Right atrium auricular region (tissue), 2 donors: ENCODE data around the gene GPD1. TPM values are rescaled to one million over a fixed set of nuclear protein-coding genes. Genes with fewer than 3 reads are reported as not detected.

ENCODE experiments used
- DNase-seq: peaks from one replicate; pipeline ENCODE4 v3.0.0-alpha.2; 2019; ENCODE audit warnings: low spot score
- H3K27ac ChIP-seq, 2 donors: fragments of 200-600 bp; sonication (generic); 1 replicate in 1 of 2; 2 replicates in 1 of 2; pipeline ENCODE4 v1.5.1; 2016 to 2019
- H3K27me3 ChIP-seq, 2 donors: fragments of 200-600 bp; sonication (generic); one replicate each; pipeline versions ENCODE4 v1.5.1 to v1.6.0; 2017 to 2019
- H3K36me3 ChIP-seq: fragments of 200-600 bp; sonication (generic); one replicate; pipeline ENCODE4 v1.5.1; 2016
- H3K4me1 ChIP-seq, 2 donors: fragments of 200-600 bp; sonication (generic); one replicate each; pipeline versions ENCODE4 v1.5.1 to v1.6.0; 2017 to 2019
- H3K4me3 ChIP-seq, 2 donors: fragments of 200-600 bp; sonication (generic); 1 replicate in 1 of 2; 2 replicates in 1 of 2; pipeline ENCODE4 v1.5.1; 2017 to 2019; ENCODE audit warnings: mild to moderate bottlenecking in 1 of 2, moderate library complexity in 1 of 2
- H3K9me3 ChIP-seq, 2 donors: fragments of 200-600 bp; sonication (generic); one replicate each; pipeline ENCODE4 v1.5.1; 2019
- CTCF ChIP-seq, 2 donors: fragments of 200-600 bp; sonication (generic); IDR thresholded peaks; one replicate each; pipeline ENCODE4 v1.5.1; 2019; ENCODE audit warnings: antibody characterized with exemption in 2 of 2
- total RNA-seq, 2 donors: library from RNA; depleted of rRNA; stranded (reverse); fragments of >200 nt; gene quantifications; one replicate each; pipeline ENCODE4 v1.1.0, GENCODE V29; 2016

GPD1 gene
- total RNA-seq, 2 donors from 2014 or later, result 8.8 to 38.7 TPM

DNA sequence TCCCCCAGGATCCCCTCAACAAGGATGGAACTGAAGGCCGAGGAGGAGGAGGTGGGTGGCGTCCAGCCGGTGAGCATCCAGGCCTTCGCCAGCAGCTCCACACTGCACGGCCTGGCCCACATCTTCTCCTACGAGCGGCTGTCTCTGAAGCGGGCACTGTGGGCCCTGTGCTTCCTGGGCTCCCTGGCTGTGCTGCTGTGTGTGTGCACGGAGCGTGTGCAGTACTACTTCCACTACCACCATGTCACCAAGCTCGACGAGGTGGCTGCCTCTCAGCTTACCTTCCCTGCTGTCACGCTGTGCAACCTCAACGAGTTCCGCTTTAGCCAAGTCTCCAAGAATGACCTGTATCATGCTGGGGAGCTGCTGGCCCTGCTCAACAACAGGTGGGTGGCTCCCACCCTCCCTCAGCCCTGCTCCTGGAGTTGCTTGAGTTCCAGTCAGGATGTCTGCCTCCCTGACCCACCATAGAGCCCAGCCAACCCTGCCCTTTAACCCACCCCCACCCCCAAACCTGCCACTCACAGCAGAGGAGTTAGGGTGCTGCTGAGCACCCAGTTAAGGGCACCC is 45.0 kb upstream of the GPD1 start:
- no peaks in the 10 kb centered on the region for H3K36me3 ChIP-seq
- no peak overlapping the region for H3K4me3 ChIP-seq
- H3K9me3 ChIP-seq, result no peaks in the 10 kb centered on the region
- DNase-seq, result no peak
- no peak overlapping the region for H3K27ac ChIP-seq
- peaks cover 0 to 26% of the 10 kb centered on the region in 2 donors for H3K4me1 ChIP-seq
- no peak for TF ChIP-seq CTCF (IDR thresholded peaks at IDR 0.05)
- H3K27me3 ChIP-seq, result no peaks in the 10 kb centered on the region

DNA sequence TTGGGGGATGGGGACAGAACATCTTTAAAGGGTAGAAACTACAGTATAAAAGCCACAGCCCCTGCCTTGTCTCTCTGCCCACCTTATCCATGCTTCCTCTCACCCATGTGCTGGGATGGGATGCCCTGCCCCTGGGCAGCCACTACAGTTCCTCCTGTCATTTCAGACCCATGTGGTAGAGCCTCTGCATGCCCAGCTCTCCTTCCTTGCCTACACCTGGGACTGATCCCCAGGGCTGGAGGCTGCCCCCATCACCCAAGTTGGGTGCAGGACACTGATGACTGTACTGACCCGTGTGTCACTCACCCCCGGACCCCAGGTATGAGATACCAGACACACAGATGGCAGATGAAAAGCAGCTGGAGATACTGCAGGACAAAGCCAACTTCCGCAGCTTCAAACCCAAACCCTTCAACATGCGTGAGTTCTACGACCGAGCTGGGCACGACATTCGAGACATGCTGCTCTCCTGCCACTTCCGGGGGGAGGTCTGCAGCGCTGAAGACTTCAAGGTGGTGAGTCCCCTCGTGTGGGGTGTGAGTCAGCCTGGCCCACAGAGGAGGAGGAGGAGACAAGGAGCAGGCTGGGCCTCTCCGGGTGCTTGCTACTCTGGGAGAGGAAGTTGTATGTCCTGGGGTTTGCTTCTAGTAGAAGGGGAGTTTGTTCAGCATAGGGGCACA is 44.2 kb upstream of the GPD1 start:
- Histone ChIP-seq H3K4me3 (no peak overlapping the region), H3K27ac (no peak overlapping the region), H3K9me3 (no peaks in the 10 kb centered on the region), H3K36me3 (no peaks in the 10 kb centered on the region), H3K27me3 (no peaks in the 10 kb centered on the region), H3K4me1 (peaks cover 0 to 26% of the 10 kb centered on the region in 2 donors)
- DNase-seq, result no peak
- no peak for TF ChIP-seq CTCF (IDR thresholded peaks at IDR 0.05)

GRCh38 chr12:50060120-50060468 is 43.7 kb upstream of the GPD1 start:
- H3K9me3 ChIP-seq, result no peaks in the 10 kb centered on the region
- H3K4me1 ChIP-seq, result peaks cover 0 to 26% of the 10 kb centered on the region in 2 donors
- H3K27me3 ChIP-seq, result no peaks in the 10 kb centered on the region
- no peak for DNase-seq
- TF ChIP-seq CTCF (IDR thresholded peaks at IDR 0.05), result no peak
- no peak overlapping the region for H3K4me3 ChIP-seq
- no peak overlapping the region for H3K27ac ChIP-seq
- no peaks in the 10 kb centered on the region for H3K36me3 ChIP-seq

GRCh38 chr12:50061171-50061570 is 42.6 kb upstream of the GPD1 start:
- DNase-seq, result no peak
- peaks cover 0 to 20% of the 10 kb centered on the region in 2 donors for H3K4me1 ChIP-seq
- H3K27me3 ChIP-seq, result no peaks in the 10 kb centered on the region
- no peak overlapping the region for H3K4me3 ChIP-seq
- no peak for TF ChIP-seq CTCF (IDR thresholded peaks at IDR 0.05)
- no peak overlapping the region for H3K27ac ChIP-seq
- no peaks in the 10 kb centered on the region for H3K36me3 ChIP-seq
- H3K9me3 ChIP-seq, result no peaks in the 10 kb centered on the region

GRCh38 chr12:50061946-50062686 is 41.7 kb upstream of the GPD1 start:
- H3K9me3 ChIP-seq, result no peaks in the 10 kb centered on the region
- no peak overlapping the region for H3K27ac ChIP-seq
- H3K4me3 ChIP-seq, result no peak overlapping the region
- H3K4me1 ChIP-seq, result peaks cover 0 to 20% of the 10 kb centered on the region in 2 donors
- DNase-seq, result no peak
- H3K36me3 ChIP-seq, result no peaks in the 10 kb centered on the region
- no peaks in the 10 kb centered on the region for H3K27me3 ChIP-seq
- no peak for TF ChIP-seq CTCF (IDR thresholded peaks at IDR 0.05)
